ENCODE data around the gene PPT2.

The PPT2 gene

DNA sequence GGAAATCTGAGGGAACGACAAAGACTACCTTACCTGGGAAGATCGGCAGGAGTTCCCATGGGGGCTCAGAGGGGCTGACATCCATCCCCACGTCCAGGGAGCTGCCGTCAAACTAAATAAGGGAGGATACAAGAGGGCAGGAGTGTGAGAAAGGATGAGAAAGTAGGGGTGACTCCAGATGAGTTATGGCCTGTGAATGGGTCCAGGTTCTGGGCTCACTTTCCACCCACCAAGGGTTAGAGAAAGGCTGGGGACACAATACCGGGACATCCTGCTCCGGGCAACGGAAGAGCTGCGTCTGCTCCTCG, 26.6 kb upstream of the PPT2 start:
- no peaks in the 10 kb centered on the region for H4K20me1 ChIP-seq (ENCODE audit: insufficient read depth, low read length)
- peaks cover 42% of the 10 kb centered on the region for H3K79me2 ChIP-seq (ENCODE audit: low read length)
- H3K27ac ChIP-seq (ENCODE audit: low read length): no peak overlapping the region
- peak overlapping the region; percentile 71; the same call in 1 of the 2 replicates for H2AFZ ChIP-seq (ENCODE audit: low read length)
- H3K4me3 ChIP-seq (ENCODE audit: low read length): peak overlapping the region; percentile 94
- H3K9me3 ChIP-seq (replicated peaks; ENCODE audit: insufficient read depth, low read length): no peaks in the 10 kb centered on the region
- H3F3A ChIP-seq (ENCODE audit: insufficient read depth, low read length): no peaks in the 10 kb centered on the region
- no peaks in the 10 kb centered on the region for H3K36me3 ChIP-seq (replicated peaks; ENCODE audit: insufficient read depth, low read length)
- H3K27me3 ChIP-seq (replicated peaks; ENCODE audit: insufficient read depth, low read length): no peaks in the 10 kb centered on the region; the same call in 1 of the 2 replicates
- H3K9ac ChIP-seq (ENCODE audit: low read length): peak overlapping the region; percentile 89
- H3K4me1 ChIP-seq (ENCODE audit: low read length): peaks cover 18% of the 10 kb centered on the region
- TF ChIP-seq EZH2 (optimal IDR thresholded peaks at IDR 0.05; ENCODE audit: low read depth, low read length) (no peak), EZH2phosphoT487 (IDR thresholded peaks at IDR 0.05; ENCODE audit: low read length) (no peak)
- TF ChIP-seq, protein P1, sequence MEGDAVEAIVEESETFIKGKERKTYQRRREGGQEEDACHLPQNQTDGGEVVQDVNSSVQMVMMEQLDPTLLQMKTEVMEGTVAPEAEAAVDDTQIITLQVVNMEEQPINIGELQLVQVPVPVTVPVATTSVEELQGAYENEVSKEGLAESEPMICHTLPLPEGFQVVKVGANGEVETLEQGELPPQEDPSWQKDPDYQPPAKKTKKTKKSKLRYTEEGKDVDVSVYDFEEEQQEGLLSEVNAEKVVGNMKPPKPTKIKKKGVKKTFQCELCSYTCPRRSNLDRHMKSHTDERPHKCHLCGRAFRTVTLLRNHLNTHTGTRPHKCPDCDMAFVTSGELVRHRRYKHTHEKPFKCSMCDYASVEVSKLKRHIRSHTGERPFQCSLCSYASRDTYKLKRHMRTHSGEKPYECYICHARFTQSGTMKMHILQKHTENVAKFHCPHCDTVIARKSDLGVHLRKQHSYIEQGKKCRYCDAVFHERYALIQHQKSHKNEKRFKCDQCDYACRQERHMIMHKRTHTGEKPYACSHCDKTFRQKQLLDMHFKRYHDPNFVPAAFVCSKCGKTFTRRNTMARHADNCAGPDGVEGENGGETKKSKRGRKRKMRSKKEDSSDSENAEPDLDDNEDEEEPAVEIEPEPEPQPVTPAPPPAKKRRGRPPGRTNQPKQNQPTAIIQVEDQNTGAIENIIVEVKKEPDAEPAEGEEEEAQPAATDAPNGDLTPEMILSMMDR (IDR thresholded peaks at IDR 0.05; ENCODE audit: low read length): no peak
- H3K4me2 ChIP-seq (ENCODE audit: low read depth, low read length): peak overlapping the region; percentile 85
- DNase-seq: no peak
- H3K9me2 ChIP-seq (replicated peaks; ENCODE audit: insufficient read depth, low read length): no peaks in the 10 kb centered on the region

- peak within 1 kb of the TSS; percentile 89 for H3K9ac ChIP-seq (ENCODE audit: low read length)
- TF ChIP-seq EZH2 (optimal IDR thresholded peaks at IDR 0.05; ENCODE audit: low read depth, low read length) (no peak), EZH2phosphoT487 (IDR thresholded peaks at IDR 0.05; ENCODE audit: low read length) (no peak)
- TF ChIP-seq, protein P1 (IDR thresholded peaks at IDR 0.05; ENCODE audit: low read length): no peak
- peak within 1 kb of the TSS; percentile 94 for H3K4me2 ChIP-seq (ENCODE audit: low read depth, low read length)
- H4K20me1 ChIP-seq (ENCODE audit: insufficient read depth, low read length): no peaks in the 10 kb centered on the region
- H3K27ac ChIP-seq (ENCODE audit: low read length): peak within 1 kb of the TSS; percentile 38; the same call in 1 of the 2 replicates
- H3K9me2 ChIP-seq (replicated peaks; ENCODE audit: insufficient read depth, low read length): no peaks in the 10 kb centered on the region
- peaks cover 18% of the 10 kb centered on the region for H3K4me1 ChIP-seq (ENCODE audit: low read length)
- H3K36me3 ChIP-seq (replicated peaks; ENCODE audit: insufficient read depth, low read length): no peaks in the 10 kb centered on the region
- H3F3A ChIP-seq (ENCODE audit: insufficient read depth, low read length): no peaks in the 10 kb centered on the region
- H3K79me2 ChIP-seq (ENCODE audit: low read length): peaks cover 42% of the 10 kb centered on the region
- H3K27me3 ChIP-seq (replicated peaks; ENCODE audit: insufficient read depth, low read length): no peaks in the 10 kb centered on the region; the same call in 1 of the 2 replicates
- H2AFZ ChIP-seq (ENCODE audit: low read length): peak within 1 kb of the TSS; percentile 71
- peak within 1 kb of the TSS; percentile 94 for H3K4me3 ChIP-seq (ENCODE audit: low read length)
- no peaks in the 10 kb centered on the region for H3K9me3 ChIP-seq (replicated peaks; ENCODE audit: insufficient read depth, low read length)
- DNase-seq: peak; percentile 100
Observed at GRCh38 chr6:32127717-32128592, 26.0 kb upstream of the PPT2 start, which contains the start of gene ATF6B. TSS of gene ATF6B (minus strand) at chr6:32128246. CDS start at chr6:32128207, 39 bp downstream.

- Histone ChIP-seq H3K4me3 (ENCODE audit: low read length) (peak overlapping the region; percentile 75), H3F3A (ENCODE audit: insufficient read depth, low read length) (no peaks in the 10 kb centered on the region), H3K4me1 (ENCODE audit: low read length) (peaks cover 18% of the 10 kb centered on the region), H3K9me3 (replicated peaks; ENCODE audit: insufficient read depth, low read length) (no peaks in the 10 kb centered on the region), H2AFZ (ENCODE audit: low read length) (peak overlapping the region; percentile 55; the same call in 1 of the 2 replicates), H3K79me2 (ENCODE audit: low read length) (peaks cover 42% of the 10 kb centered on the region), H3K27me3 (replicated peaks; ENCODE audit: insufficient read depth, low read length) (peaks cover 3% of the 10 kb centered on the region), H3K36me3 (replicated peaks; ENCODE audit: insufficient read depth, low read length) (no peaks in the 10 kb centered on the region), H3K4me2 (ENCODE audit: low read depth, low read length) (peak overlapping the region; percentile 94), H3K9me2 (replicated peaks; ENCODE audit: insufficient read depth, low read length) (no peaks in the 10 kb centered on the region), H4K20me1 (ENCODE audit: insufficient read depth, low read length) (no peaks in the 10 kb centered on the region), H3K9ac (ENCODE audit: low read length) (no peak overlapping the region), H3K27ac (ENCODE audit: low read length) (peak overlapping the region; percentile 11; the same call in 1 of the 2 replicates)
- DNase-seq: no peak
- TF ChIP-seq, protein P1 (IDR thresholded peaks at IDR 0.05; ENCODE audit: low read length): no peak
- no peak for TF ChIP-seq EZH2phosphoT487 (IDR thresholded peaks at IDR 0.05; ENCODE audit: low read length)
- TF ChIP-seq EZH2 (optimal IDR thresholded peaks at IDR 0.05; ENCODE audit: low read depth, low read length): no peak
Observed at GRCh38 chr6:32128751-32129296, 25.1 kb upstream of the PPT2 start.
